PC-9 (cell line): ENCODE results near the gene PRRC2A. TPM values are rescaled to one million over a fixed set of nuclear protein-coding genes. Genes with fewer than 3 reads are reported as not detected.
"Not testable (repeated sequence)": the region's sequence is repeated elsewhere in the genome, so short reads cannot be mapped to it uniquely, and the experiment has no call there.

Experiments used
- BruUV-seq: library from RNA; stranded (reverse); fragments of 400-500 nt; replicated peaks from 2 replicates; lab custom pipeline; 2021; lab: Mats Ljungman, UMichigan
- CTCF ChIA-PET: fragments of 300-600 bp; sonication (Branson Sonifier 250); formaldehyde crosslinking; loops from one replicate; lab custom pipeline; 2022; ENCODE audit warnings: antibody characterized with exemption; lab: Charles Lee
- POLR2A ChIA-PET: fragments of 300-600 bp; sonication (Branson Sonifier 250); formaldehyde crosslinking; loops from one replicate; lab custom pipeline; 2022; ENCODE audit warnings: antibody characterized with exemption; ENCODE audit not compliant: unreplicated experiment; lab: Charles Lee
- DNase-seq, 2 experiments: peaks; one replicate each; pipeline versions ENCODE4 v3.0.0 to v3.0.0-alpha.2; 2015 to 2022; ENCODE audit warnings: mixed read lengths in 1 of 2
- H2AFZ ChIP-seq: fragments of 200-600 bp; sonication (generic); 2 replicates; pipeline ENCODE4 v1.8.1; 2017; ENCODE audit warnings: antibody characterized with exemption
- H3F3A ChIP-seq: fragments of 200-600 bp; sonication (generic); 2 replicates; pipeline ENCODE4 v1.8.1; 2017; ENCODE audit warnings: antibody characterized with exemption, mild to moderate bottlenecking, low read depth; ENCODE audit not compliant: insufficient read depth
- H3K27ac ChIP-seq: fragments of 200-600 bp; sonication (generic); 2 replicates; pipeline ENCODE4 v1.6.1; 2016; ENCODE audit warnings: mixed run types
- H3K27me3 ChIP-seq: fragments of 200-600 bp; sonication (generic); 2 replicates; pipeline ENCODE4 v1.6.1; 2016; ENCODE audit warnings: low read depth, mixed run types; ENCODE audit not compliant: insufficient read depth
- H3K36me3 ChIP-seq: fragments of 200-600 bp; sonication (generic); 2 replicates; pipeline ENCODE4 v1.6.1; 2016; ENCODE audit warnings: low read depth, mixed run types
- H3K4me1 ChIP-seq: fragments of 200-600 bp; sonication (generic); replicated peaks from 2 replicates; pipeline ENCODE4 v1.6.1; 2016; ENCODE audit warnings: mixed run types; ENCODE audit not compliant: insufficient read depth
- H3K4me2 ChIP-seq: fragments of 200-600 bp; sonication (generic); 2 replicates; pipeline ENCODE4 v1.6.1; 2017; ENCODE audit warnings: mixed run types
- H3K4me3 ChIP-seq: fragments of 200-600 bp; sonication (generic); 2 replicates; pipeline ENCODE4 v1.6.1; 2016; ENCODE audit warnings: mixed run types
- H3K79me2 ChIP-seq: fragments of 200-600 bp; sonication (generic); 2 replicates; pipeline ENCODE4 v1.6.1; 2017; ENCODE audit warnings: low read depth, mixed run types
- H3K9me2 ChIP-seq: fragments of 200-600 bp; sonication (generic); 2 replicates; pipeline ENCODE4 v1.8.1; 2017; ENCODE audit warnings: mild to moderate bottlenecking; ENCODE audit not compliant: insufficient read depth
- H3K9me3 ChIP-seq: fragments of 200-600 bp; sonication (generic); 2 replicates; pipeline ENCODE4 v1.8.1; 2016; ENCODE audit warnings: low read depth; ENCODE audit not compliant: insufficient read depth
- H4K20me1 ChIP-seq: fragments of 200-600 bp; sonication (generic); 2 replicates; pipeline ENCODE4 v1.8.1; 2017; ENCODE audit not compliant: insufficient read depth
- CTCF ChIP-seq: fragments of 200-600 bp; sonication (generic); conservative IDR thresholded peaks from 2 replicates; pipeline ENCODE4 v1.6.1; 2017; ENCODE audit warnings: mixed run types, antibody characterized with exemption, mild to moderate bottlenecking, moderate library complexity
- EZH2 ChIP-seq: fragments of 200-600 bp; sonication (generic); IDR thresholded peaks from 2 replicates; pipeline ENCODE4 v1.8.0; 2017; ENCODE audit warnings: antibody characterized with exemption, low read depth
- intact Hi-C: fragments of 100-400 bp; cut with micrococcal nuclease; formaldehyde crosslinking; loops from one replicate; pipeline ENCODE4 v1.10.0; 2022; ENCODE audit not compliant: unreplicated experiment
- total RNA-seq: library from RNA; stranded (reverse); gene quantifications from 2 replicates; pipeline ENCODE4 v1.2.3, GENCODE V29; 2021

PRRC2A gene
- total RNA-seq, 1 experiment from 2014 or later = 192 TPM

- H3F3A ChIP-seq = no peaks in the 10 kb centered on the region
- intact Hi-C loops = no loop called here
- H3K79me2 ChIP-seq = no peaks in the 10 kb centered on the region
- H3K27me3 ChIP-seq = no peaks in the 10 kb centered on the region
- ChIA-PET POLR2A (interaction anchor here (0.6 kb wide), 1 partner anchor 837 kb away, joined by 10 read pairs; no protein-coding TSS in a partner anchor), CTCF (no interaction called here)
- H4K20me1 ChIP-seq = no peaks in the 10 kb centered on the region
- no peak for DNase-seq
- BruUV-seq = no TSS peak
- no peak overlapping the region for H3K27ac ChIP-seq
- no peak overlapping the region for H2AFZ ChIP-seq
- H3K36me3 ChIP-seq = no peaks in the 10 kb centered on the region
- H3K4me1 ChIP-seq = no peaks in the 10 kb centered on the region
- H3K4me3 ChIP-seq = no peak overlapping the region
- H3K4me2 ChIP-seq = no peak overlapping the region
- no peak for TF ChIP-seq EZH2
- no peak for TF ChIP-seq CTCF
- H3K9me2 ChIP-seq = no peaks in the 10 kb centered on the region
- no peaks in the 10 kb centered on the region for H3K9me3 ChIP-seq
Observed at GRCh38 chr6:31588871-31589650, 31.5 kb upstream of the PRRC2A start.

- not testable (repeated sequence) for BruUV-seq, H3K79me2 ChIP-seq
- POLR2A ChIA-PET = interaction anchor here (0.7 kb wide), 1 partner anchor 16 kb away, joined by 6 read pairs; no protein-coding TSS in a partner anchor
Observed at GRCh38 chr6:31590691-31591090, 29.8 kb upstream of the PRRC2A start.

GRCh38 chr6:31592396-31592771, 28.1 kb upstream of the PRRC2A start:
- Histone ChIP-seq H3F3A (no peaks in the 10 kb centered on the region), H3K4me3 (no peak overlapping the region), H3K4me2 (no peak overlapping the region), H3K27me3 (no peaks in the 10 kb centered on the region), H4K20me1 (no peaks in the 10 kb centered on the region), H2AFZ (no peak overlapping the region), H3K79me2 (no peaks in the 10 kb centered on the region), H3K4me1 (no peaks in the 10 kb centered on the region), H3K36me3 (no peaks in the 10 kb centered on the region), H3K9me2 (no peaks in the 10 kb centered on the region), H3K27ac (no peak overlapping the region), H3K9me3 (no peaks in the 10 kb centered on the region)
- BruUV-seq = no TSS peak
- ChIA-PET POLR2A (no interaction called here), CTCF (interaction anchor here (0.6 kb wide), 1 partner anchor 328 kb away, joined by 5 read pairs; no protein-coding TSS in a partner anchor)
- DNase-seq = no peak
- TF ChIP-seq EZH2 (no peak), CTCF (no peak)
- intact Hi-C loops = no loop called here

More at GRCh38 chr6:31590691-31591090, 29.8 kb upstream of the PRRC2A start:
- H3K4me3 ChIP-seq, H3K36me3 ChIP-seq, H3K4me2 ChIP-seq, H3K9me3 ChIP-seq, intact Hi-C loops, H3K27me3 ChIP-seq, DNase-seq, H3F3A ChIP-seq, H3K9me2 ChIP-seq, H2AFZ ChIP-seq, H4K20me1 ChIP-seq, CTCF ChIA-PET, H3K4me1 ChIP-seq, H3K27ac ChIP-seq: not testable (repeated sequence)
